HUDEP-2 (cell line): Measurements from ENCODE around the gene CRTC1.

Experiments
- DNase-seq, 76 experiments: peaks; one replicate each; lab custom pipeline; 2025; ENCODE audit not compliant: unreplicated experiment in 76 of 76; lab: John Stamatoyannopoulos, UW

The CRTC1 gene

DNA sequence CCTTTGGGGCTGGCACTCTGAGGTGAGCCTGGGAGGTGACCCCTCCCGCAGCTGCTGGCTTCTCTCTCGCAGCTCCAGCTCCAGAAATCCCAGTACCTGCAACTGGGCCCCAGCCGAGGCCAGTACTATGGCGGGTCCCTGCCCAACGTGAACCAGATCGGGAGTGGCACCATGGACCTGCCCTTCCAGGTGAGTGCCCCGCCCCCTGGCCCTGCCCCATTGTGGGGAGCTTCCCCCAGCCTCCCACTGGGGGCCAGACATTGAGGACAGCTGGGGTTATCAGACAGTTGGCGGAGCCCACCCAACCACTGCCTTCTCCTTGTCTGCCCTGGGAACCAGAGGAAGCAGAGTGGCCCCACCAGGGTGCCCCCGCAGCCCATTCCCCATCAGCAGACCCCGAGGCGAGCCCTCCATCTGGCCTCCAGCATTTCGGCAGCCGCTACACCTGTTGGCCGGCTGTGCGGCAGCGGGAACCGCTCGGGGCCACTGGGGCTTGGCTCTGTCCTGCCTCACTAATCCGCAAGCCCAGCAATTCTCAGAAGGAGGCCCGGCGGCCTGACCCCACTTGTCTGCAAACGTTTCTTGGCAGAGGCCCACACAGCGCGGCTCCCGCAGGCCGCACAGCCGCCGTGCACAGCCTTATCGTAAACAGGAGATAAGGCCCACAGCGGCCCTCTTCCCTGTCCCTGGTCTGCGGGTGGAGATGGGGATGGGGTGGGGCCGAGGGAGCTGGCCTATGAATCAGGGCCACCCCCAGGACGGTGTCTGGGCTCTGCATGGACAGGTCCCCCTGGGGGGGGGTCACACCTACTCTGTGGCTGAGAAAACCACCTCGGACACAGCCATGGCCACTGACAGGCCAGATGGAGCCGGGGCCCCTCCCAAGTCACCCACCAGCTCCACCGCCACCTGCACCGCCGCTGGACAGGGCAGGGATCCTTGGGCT is 59.6 kb downstream of the CRTC1 start:
- DNase-seq: peak in 74 of 76 experiments; percentile 43 to 97 (median 87)

DNA sequence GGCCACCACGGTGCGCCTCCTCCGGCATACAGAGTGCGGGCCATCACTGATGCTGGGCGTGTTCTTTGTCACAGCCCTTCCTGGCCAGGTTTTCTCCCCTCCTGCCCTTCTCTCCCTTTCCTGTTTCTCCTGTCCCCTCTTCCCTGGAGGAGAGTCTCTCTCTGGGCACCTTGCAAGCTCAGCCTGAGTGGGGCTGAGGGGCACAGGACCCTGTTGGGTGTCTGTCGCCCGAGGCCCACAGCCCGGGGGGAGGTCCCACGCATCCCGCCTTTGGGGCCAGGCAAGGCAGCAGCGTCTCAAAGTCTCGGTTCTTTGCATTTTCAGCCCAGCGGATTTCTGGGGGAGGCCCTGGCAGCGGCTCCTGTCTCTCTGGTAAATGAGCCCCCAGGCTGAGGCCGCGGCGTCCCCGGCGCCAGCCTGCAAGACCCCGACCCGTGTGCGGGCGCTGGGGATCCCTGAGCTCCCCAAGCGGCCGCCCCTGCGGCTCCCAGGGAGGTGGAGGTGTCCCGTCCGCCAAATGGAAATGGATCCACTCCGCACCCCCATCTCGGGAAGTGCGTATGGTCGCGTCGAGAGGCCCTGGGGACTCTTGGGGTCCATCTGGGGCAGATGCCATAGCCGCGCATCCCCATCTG is 60.4 kb downstream of the CRTC1 start:
- DNase-seq: no peak

DNA sequence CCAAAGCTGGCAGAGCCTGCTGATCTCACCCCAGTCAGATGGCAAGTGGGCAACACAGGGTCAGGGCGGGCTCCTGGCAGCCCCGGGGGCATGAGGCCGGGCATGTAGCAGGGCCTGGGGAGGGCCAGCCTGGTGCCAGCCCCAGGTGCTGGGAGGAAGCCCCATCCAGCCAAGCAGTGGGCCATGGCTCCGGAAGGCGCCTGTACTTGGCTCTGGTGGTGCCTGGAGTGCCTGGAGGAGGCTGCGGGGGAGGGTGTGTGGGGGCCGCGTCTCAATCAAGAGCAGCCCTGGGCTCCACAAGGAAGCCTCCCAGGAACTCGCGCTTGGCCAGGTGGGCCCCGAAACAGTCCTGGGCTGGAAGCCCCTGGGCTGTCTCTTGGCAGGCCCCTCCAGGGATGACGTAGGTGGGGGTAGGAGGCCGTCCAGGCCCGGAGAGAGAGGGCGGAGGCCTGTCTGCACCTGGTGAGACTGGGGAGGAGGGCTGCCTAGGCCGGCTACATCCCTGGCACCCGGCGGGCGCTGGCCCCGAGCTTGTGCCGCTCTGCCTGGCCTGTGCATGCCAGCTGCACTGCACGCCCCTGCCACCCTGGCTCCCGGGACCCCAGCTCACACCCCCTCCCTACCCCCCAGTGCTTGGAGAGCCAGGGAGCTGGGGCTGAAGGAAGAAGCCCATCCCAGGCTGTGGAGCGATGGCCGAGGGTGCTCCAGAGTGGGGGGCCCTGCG is 61.7 kb downstream of the CRTC1 start:
- no peak for DNase-seq

DNA sequence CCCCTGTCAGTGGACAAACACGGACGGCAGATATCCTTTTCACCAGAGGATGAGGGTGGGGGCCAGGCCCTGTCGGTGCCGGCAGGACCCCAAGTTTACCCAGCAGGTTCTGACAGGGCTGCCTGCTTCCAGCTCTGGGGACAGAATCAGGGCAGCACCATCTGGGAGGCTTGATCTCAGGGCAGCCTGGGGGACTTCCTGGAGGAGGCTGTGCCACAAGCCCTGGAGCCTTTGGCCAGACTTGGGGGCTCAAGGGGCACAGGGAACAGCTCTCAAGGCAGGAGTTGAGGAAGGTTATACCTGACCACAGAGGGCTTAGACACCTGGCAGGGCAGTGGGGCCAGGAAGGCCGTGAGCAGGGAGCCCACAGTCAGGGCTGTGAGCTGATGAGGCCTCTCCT is 62.5 kb downstream of the CRTC1 start:
- DNase-seq: no peak

DNA sequence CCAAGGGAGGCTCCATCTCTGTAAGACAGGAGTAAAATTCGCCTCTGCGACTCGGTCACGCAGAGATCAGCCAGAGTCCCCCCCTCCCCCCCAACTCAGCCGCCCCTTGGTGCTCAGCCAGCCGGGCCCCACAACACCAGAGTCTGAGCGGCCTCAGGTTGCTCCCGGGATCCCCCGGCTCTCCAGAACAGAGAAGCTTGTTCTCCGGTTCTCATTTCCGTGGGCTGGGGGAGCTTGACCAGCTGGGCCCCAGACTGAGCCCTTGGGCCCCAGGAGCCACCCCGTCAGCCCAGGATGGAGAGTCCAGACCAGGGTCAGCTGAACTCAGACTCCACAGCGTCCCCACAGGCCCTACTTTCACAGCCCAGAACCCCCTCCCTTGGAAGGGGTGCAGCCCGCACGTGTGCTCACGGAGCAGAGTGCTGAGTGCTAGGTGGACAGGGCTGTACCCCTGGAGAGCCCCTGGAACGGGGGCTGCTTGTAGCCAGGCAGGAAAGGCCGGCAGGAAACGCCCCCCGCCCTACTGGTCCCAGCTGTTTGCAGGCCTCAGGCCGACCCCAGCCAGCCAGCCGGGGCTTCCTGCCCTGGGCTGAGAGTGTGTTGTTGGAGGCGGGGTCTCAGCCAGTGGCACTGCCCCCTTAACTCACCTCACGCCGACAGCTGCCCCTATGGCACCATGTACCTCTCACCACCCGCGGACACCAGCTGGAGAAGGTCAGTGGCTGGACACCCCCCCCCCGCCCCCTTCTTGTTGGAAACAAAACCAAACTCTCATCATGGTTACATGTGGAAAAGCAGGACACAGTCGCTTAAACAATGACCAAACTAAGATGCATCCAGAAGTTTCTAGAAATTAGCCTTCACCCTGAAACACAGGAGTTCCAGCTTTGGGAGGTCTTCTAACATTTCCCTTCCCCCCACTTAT is 63.2 kb downstream of the CRTC1 start:
- DNase-seq: no peak

DNA sequence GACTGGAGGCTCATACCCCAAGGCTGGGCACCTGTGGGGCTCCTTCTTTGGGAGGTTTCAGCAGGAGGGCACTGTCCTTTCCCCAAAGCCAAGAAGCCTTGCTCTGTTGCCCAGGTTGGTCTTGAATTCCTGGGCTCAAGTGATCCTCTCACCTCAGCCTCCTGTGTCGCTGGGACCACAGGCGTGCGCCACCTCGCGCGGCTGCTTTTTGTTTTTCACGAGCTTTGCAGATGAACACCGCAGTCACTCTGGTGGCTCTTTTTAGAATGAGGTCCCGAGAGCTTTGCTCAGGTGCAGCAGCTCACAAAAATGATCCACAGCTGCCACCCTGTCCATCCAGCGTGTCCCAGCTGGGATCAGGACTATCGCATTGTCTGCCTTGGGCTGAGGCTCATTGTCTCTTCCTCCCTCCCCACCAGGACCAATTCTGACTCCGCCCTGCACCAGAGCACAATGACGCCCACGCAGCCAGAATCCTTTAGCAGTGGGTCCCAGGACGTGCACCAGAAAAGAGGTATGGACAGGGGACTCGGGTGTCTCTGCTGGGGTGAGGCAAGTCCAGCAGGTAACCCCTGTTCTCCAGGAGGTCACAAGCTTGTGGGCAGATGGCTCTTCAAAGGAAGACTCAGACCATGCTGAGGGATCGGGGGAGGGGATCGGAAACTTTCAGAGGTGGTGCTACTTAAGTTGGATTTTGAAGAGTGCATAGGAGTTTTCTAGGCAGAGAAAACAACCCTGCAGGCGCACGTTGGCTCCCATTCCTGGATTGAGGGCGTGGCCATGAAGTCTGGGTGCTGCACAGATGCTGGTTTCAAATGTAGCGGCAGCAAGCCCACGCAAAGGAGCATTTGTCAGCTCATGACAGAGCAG is 66.1 kb downstream of the CRTC1 start:
- peak in 35 of 76 experiments; percentile 11 to 67 (median 36) for DNase-seq

DNA sequence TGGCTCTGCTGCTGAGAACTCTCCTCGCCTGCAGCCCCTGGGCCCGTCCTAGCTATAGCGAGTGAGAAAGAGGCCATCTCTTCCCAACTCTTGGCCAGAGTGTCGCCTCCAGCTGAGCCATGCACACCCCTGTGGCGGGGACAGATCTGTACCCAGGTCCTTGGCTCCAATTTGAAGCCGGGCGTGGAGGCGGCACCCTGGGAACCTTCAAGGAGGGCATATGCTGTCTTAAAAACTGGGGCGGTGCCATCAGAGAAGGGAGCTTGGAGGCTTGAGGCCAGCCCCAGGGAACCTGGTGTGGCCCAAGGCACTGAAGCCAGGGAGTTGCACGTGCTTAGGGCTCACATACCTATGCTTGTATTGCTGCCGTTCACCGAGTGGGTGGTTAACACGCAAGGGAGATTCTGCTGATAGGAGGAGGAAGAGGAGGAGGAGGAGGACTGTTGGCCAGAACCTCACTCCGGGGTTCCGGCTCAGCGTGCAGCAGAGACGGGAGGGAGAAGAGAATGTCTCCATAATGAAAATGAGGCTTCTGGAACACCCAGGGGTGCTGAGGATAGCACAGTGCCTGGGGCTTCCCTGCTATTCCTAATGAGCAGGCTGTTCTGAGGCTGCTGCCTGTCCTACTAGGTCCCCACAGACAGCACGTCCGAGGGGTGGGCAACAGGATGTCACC is 67.0 kb downstream of the CRTC1 start:
- peak in 3 of 76 experiments; percentile 18 to 48 (median 33) for DNase-seq

DNA sequence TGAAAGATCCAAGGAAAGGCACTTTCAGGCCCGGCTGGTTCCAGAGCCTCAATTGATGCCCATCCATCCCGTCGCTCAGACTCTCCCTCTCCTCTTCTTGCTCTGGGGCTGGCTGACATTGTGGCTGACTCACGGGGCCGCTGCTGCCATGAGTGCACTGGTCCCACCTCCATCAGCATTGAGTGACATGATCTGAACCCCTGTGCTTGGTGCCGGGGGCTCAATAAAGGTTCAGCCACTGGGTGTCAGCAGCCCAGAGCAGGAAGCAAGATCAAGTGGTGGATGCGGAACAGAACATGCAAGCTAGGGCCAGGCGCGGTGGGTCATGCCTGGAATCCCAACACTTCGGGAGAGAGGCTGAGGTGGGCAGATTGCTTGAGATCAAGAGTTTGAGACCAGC is 68.1 kb downstream of the CRTC1 start:
- no peak for DNase-seq

DNA sequence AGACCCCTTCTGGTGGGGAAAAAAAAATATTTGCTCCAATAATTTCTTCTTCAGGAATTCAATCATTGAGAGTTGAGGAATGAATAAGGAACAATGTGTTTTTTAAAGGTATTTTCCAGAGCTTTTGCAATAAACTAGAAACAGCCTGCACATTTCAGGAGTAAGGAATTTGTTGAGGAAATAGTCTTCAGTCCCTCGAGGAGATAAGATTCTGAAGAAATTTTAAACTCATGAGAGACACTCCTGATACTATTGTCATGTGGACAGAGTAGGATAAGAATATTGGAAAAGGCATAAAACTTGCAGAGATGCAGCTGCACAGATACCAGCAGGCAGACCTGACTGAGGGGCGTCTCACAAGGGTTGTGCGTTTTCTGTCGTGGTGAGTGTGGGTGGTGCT is 71.0 kb downstream of the CRTC1 start:
- DNase-seq: no peak

DNA sequence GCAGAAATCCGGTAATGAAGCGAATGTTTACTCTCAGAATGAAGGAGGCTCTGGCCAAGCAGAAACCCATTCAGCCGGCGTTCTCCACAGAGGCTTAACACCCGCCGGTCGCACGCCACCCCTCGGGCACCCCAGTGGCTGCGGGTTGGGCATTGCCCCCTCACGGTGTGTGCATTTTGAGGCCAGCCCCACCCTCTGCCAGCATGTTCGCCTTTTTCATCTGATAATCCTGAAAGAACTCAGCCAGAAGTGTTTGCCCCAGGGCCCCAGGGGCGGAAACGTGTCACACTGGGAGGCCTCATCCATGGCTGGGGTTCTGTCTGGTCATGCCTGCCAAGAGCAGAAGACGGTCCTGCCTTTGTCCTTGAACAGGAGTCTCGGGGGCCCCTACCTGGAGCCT is 73.4 kb downstream of the CRTC1 start:
- peak in 46 of 76 experiments; percentile 11 to 70 (median 38) for DNase-seq

DNA sequence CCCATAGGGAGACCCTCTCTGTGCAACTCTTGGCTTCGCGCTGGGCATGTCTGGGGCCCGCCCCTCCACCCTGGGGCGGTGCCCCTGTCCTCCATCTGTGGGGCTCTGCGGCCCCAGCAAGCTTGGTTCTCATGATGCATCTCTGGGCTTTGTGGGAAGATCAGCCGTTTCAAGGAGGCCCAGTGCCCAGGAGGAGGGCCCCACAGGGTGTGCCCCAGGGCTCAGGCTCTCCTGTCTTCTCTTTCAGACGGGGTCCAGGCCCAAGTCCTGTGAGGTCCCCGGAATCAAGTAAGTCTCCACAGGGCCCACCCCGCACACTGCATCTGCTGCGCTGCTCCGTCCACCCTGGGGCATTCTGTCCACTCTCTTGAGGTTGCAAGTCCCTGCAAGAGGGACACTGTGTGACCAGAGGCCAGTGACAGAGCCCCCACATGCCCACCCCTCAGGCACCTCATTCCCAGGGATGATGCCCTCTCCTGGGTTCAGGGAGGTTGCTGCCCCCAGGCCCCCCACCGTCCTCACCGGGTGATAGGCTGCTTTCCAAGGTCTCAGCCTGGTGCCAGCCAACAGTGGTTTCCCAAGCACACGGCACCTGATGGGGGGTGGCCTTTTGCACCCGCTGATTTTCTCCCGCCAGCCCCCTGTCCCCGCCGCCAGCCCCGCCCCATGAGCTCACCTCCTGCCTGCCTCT is 76.0 kb downstream of the CRTC1 start:
- DNase-seq: peak in 7 of 76 experiments; percentile 7 to 53 (median 27)

DNA sequence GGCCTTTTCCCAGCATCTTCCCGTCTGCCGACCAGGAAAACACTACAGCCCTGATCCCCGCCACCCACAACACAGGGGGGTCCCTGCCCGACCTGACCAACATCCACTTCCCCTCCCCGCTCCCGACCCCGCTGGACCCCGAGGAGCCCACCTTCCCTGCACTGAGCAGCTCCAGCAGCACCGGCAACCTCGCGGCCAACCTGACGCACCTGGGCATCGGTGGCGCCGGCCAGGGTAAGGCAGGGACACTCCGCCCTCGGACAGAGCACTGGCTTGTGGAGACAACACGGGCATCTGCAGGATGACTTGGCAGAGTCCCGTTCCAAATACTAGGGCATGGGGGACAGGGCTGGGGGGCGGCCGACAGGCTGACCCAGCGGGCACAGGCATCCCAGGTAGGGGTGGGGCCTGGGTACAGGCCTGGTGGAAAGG is 76.5 kb downstream of the CRTC1 start:
- DNase-seq: no peak

DNA sequence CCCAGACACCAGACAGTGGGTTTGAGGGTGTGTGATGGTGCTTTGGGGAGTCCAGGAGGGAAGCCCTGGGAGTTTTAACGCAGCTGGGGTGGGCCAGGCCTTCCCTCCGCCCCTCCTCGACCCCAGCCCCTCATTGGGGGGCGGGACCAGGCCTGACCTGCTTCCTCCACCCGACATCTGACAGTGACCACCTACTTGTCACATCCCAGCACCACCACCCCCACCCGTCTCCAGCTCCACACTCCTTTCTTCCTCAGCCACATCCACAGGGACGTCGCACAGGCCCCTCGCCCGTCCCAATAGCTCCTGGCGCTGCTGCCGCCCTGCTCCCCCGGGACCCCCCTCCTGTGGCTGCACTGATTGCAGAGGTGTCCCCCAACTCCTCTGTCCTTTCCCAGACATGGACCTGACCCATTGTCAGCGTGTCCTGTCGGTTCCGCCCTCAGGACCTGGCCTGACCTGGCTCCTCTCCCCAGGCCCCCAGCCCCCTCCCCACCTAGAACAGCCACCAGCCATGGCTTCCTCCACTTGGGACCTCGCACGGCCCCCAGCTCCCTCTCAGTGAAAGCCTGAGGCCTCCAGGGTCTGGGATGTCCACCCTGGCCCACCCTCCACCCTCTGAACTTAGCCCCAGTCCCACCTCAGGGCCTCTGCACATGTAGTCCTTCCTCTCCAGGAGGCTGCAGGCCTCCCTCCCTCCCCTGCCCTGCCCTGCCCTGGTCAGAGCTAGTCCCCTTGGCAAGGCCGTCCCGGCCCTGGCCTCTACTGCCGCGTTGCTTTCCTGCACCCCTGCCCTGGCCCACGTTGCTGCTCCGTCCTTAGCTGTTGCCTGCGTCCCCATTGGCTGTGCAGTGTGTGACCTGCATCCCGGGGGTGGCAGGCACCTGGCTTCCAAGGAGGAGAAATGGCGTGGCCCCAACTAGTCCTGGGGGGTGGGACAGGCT is 77.2 kb downstream of the CRTC1 start:
- no peak for DNase-seq

DNA sequence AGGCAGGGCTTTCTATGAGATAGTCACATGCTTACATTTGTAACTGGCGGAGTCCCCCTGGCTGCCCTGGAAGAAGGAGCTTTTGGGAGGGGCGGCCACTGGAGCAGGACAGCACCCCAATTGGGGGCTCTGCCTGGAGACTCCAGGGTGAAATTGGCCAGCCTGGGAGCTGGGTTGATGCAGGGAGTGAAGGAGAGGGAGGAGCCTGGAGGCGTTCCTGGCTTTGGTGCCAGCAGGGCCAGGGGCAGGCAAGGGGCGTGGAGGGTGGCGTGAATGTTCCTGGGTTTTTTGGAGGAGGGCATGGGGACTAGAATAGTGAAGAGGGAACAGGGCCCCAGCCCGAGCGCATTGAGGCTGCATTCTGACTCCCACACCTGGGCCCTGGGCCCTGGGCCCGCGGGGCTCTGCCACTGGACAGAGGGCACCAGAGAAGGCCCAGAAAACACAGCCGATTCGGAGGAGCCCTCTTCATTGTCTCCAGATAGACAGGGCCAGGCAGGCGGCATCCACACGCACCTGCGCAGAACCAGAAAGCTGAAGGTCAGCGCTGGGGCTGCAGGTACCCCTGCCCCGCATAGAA is 78.1 kb downstream of the CRTC1 start:
- DNase-seq: no peak

DNA sequence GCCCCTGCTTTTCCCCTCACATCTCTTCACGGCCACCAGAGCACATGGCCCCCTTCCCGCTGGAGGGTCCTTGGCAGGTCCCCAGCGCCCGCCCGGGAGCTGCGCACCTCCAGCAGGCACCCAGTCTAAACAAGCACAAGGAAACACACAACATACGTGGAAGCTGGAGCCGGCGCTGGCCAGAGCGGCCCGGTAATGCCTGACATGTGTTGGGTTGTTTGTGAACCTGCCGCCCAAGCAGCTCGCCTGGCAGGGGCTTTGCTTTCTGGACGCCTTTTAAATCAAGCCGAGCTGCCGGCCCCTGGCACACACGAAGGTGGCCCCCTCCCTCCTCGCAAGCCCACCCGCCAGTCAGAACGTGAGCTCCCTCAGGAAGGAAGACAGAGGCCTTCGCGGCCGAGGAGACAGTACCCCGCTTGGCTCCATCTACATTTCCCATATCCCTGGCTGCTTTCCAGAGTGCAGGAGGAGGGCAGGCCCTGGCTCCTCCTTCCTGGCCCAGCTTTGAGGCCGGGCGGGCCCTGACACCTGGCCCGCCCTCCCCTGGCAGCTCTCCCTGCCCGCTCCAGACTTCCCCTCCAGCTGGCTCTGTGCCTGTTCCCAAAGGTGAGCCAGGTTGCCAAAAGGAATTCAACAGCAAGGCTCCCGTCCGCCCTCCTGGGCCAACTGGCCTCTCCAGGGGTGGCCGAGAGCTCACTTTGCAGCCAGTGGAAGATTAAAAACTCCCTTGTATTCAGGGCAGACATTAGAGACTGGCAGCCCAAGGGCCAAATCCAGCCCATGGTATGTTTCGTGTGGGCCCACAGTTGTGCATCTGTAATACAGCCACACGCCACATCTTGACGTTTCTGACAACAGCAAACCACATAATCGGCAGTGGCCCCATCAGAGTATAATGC is 78.9 kb downstream of the CRTC1 start:
- DNase-seq: peak in 42 of 76 experiments; percentile 21 to 75 (median 40)
